GM20431 (cell line): Measurements from ENCODE around the gene PADI3.

Experiments
- in situ Hi-C: fragments of 300-500 bp; cut with MseI, MboI; formaldehyde crosslinking; loops from one replicate; pipeline ENCODE4 v1.15.0; 2020; ENCODE audit warnings: low sequenced_read_pairs; ENCODE audit not compliant: unreplicated experiment

PADI3 gene

GRCh38 chr1:17248781-17249180 lies at the start of gene PADI3:
TSS of gene PADI3 (plus strand) at chr1:17249098. CDS start at chr1:17249138, 40 bp downstream.
- in situ Hi-C loops = loop anchor here (25.0 kb wide), 1 partner anchor 186 kb away; the partner anchor contains the start of gene SDHB

DNA sequence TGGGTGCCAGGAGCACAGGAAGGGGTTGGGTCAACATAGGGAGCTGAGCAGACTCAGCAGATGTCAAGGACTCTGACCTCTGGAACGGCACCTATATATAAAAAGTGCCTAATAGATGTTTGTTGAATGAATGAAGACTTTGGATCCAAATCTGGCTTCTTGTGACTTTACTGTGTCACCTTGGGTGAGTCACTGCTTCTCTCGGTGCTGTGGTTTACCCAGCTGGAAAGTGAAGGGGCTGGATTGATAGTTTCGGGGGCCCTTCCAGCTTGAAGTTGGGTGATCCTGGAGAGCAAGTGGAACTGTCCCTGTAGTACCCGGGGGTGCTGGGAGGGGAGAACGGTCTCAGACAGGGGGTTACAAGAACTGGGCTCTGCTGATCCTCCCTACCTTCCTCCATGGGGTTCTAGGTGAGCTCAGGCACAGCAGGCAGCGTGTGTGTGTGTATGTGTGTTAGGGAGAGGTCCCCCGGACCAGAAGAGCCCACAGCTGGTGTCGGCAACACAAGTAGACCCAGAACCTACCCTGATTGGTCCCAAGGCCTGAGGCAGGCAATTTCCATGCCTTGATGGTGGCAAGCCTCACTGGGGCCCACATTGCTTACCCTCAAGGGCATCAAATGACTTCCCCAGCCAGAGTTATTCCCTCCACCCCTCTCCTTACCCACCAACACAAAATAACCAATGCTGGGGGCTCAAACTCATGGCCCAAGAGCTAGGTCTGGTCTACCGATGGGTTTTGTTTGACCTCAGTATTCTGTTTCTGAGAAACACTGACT lies 49.4 kb upstream of the PADI3 start:
- in situ Hi-C loops = no loop called here

GRCh38 chr1:17200246-17200645 lies 48.7 kb upstream of the PADI3 start:
- in situ Hi-C loops = no loop called here

DNA sequence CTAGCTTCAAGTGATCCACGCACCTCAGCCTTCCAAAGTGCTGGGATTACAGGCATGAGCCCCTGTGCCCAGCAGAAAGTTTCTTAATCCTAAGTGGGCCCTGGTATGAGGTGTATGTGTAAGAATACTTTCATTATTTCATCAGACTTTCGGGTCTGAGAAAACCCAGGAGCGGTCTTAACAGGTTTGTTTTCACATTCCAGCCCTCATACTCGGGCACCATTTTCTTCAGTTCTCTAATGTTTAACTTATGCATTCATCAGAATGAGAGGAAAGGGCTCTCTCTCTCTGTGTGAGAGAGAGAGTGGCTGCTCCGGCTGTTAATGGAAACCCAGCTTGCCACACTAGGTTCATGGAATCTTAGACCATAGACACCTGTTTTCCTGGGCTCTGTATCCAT lies 48.1 kb upstream of the PADI3 start:
- in situ Hi-C loops = no loop called here

DNA sequence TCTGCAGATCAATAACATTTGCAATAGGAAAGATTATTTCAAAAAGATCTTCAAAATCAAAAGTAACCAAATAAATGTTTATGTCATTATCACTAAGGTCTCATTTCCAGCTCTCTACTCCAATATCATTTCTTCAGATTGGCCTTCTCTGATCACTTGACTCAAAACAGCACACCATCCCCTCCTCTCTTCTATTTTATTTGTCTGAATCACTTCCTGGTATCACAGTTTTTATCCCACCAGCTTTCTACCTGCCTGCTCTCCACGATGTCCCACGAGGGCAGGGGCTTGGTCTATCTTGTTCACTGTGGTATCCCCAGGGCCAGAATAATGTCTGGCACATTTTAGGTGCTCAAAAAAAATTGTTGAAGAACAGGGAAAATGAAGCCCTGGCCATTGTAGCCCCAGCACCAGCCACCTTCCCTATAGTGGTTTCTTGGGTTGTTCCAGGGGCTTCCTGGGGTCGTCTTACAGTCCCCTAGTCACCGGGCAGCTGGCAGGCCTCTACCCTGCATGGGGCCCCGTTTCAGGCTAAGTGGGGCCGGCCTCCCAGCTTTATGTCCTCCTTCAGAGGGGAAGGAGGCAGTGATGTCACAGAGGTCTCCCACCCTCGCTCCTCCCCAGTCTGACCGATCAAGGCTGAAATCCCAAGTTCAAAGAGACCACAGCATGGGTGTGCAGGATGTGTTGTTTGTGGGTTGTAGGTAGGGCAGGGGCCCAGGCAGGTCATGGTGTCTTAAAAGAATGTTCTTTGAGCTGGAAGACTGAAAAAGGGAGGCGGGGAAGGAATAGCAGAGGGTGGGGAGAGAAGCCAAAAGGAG lies 47.5 kb upstream of the PADI3 start:
- in situ Hi-C loops = no loop called here

DNA sequence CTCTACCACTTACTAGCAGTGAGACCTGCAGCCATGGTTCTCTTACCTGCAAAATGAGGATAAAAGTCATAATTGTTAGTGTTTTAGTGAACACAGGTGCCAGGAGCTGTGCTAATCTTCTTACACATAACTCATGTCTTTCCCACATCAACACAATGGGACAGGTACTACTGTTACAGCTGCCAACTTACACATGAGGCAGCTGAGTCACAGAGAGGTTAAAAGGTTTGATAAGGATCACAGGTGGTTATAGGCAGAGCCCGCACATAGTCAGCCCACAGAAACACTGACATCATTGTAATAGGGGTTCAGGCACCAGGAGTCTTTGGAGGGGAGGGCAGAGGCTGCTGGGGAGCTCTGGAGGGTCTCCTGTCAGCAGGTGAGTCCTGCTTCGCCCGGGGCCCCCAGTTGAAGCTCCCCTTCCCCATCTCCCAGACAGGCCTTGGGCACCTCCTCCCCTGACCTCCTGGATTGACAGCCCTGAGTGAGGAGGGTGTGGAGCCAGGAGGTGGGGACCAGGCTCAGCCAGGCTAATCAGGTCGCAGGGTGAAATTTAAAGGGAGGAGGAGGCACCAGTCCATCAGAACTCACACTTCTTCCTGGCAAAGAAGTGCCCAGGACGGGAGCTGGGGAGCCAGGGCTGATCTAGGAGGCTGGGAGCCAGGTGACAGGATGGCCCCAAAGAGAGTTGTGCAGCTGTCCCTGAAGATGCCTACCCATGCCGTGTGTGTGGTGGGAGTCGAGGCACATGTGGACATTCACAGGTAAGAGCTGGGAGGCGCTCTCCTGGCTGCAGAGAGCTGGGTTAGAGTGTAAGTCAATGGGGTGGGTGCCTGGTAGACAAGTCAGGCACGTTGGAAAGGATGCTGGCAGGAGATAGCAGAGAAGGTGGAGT lies 44.1 kb upstream of the PADI3 start, which contains the start of gene PADI1:
Gene PADI1, plus strand, starts transcription at position 583 of the 895 bp plus-strand sequence. Its CDS starts 90 bp downstream, at position 673.
- in situ Hi-C loops = no loop called here

DNA sequence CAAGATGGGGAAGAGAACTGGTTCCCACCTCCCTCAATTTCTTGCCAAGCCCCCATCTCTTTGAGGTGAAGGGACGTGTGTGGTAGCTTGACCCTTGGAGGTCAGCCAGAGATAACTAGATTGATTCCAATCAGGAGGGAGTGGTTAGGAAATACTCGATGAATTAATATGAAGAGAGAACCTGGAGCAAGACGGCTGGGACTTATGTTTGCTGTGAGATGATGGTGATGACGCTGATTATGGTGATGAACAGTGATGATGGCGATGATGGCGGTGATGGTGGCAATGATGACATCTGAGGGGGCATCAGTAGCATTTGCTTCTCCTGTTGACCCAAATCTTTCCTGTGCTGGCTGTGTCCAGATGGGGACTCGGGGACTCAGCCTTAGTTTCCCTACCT lies 43.2 kb upstream of the PADI3 start:
- in situ Hi-C loops = no loop called here

DNA sequence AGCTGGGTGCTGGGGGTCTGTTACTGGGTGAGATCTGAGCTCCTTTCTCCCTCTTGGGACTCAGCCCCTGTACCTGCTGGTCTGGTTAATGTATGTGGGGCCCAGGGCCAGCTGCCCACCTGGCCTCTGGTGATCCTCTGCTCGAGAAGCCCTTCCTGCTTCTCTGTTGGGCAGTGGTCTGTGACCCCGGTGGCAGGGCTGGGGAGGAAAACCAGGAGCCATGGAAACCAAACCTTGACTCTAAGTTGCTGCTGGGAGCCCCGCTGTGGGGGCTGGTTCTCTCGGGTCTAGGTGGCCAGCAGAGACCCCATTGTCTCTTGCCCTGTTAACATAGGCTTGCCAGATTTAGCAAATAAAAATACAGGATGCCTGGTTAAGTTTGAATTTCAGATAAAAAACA lies 42.7 kb upstream of the PADI3 start:
- in situ Hi-C loops = no loop called here

- in situ Hi-C loops = no loop called here
Measured at GRCh38 chr1:17207046-17207445, 41.9 kb upstream of the PADI3 start.

DNA sequence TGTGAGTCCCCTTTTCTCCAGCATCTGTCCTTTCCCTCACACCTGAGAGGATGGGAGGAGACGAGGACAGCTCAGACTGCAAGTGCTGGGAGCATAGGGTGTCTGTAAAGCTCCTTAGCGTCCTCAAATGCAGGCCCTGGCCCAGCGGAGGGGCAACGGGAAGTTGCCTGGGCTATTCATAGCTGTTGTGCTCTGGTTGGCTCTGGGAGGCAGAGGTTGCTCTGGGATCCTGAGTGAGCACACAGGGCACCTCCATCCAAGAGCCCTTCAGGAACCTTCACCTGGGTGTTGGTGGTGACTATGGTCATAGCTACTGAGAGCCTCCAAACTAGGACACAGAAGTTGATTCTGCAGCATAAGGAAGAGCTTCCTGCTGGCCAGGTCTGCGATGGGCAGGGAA lies 41.4 kb upstream of the PADI3 start:
- in situ Hi-C loops = no loop called here

DNA sequence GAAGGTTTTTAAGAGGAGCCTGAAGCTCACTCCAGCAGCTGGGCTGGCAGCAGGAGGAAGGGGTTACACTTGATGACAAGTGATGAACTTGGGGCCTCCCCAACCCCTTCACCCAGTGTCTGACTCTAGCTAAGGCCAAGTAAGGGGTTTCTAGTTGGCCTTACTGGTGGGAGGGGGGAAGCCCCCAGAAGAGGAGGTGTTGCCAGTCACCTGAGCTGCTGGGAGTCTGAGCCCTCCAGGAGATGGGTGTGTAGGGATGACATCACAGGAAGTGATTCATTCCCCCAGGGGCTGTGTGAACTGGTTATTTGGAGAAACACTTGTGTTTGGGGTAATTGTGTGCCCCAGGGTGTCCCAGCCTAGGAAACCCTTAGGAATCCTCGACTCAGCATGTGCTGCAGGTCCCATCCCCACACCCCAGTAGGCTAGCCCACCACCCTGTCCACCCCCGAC lies 40.9 kb upstream of the PADI3 start:
- in situ Hi-C loops = no loop called here

- in situ Hi-C loops = no loop called here
Measured at GRCh38 chr1:17208546-17208945, 40.4 kb upstream of the PADI3 start.

GRCh38 chr1:17209430-17209829 lies 39.5 kb upstream of the PADI3 start:
- in situ Hi-C loops = no loop called here

DNA sequence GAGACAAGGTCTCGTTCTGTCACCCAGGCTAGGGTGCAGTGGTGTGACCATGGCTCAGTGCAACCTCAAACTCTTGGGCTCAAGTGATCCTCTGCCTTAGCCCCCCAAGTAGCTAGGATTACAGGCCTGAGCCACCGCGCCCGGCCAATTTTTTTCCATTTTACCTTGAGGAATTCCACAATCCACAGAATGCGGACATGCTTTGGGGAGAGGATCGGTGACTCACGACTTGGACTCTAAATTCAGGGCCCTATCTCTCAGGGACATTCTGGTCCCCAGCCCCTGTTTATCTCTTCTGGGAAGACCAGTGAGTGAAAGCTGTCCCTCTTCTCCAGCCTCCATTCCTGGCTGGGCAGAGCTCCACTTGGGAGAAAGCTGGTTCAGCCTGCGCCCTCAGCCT lies 38.7 kb upstream of the PADI3 start:
- in situ Hi-C loops = no loop called here

- in situ Hi-C loops = no loop called here
Measured at GRCh38 chr1:17211377-17211776, 37.5 kb upstream of the PADI3 start.

DNA sequence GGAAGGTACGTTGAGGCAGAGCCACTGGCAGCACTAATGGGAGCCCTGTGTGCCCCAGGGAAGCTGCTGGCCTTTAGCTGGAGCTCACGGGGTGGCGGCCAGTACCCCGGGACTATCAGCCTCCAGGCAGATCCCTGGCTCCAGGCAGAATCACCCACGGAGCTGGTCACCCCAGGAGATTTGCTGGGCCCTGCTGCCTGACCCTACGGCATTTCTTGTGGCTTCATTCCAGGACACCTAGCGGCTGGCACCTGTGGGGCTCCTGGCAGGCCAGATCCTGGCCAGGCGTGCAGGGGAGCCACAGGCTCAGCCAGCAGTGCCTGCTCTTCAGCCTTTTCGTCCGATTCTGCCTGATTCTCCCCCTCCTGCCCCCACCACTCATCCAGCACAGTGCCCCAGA lies 36.9 kb upstream of the PADI3 start:
- in situ Hi-C loops = no loop called here

DNA sequence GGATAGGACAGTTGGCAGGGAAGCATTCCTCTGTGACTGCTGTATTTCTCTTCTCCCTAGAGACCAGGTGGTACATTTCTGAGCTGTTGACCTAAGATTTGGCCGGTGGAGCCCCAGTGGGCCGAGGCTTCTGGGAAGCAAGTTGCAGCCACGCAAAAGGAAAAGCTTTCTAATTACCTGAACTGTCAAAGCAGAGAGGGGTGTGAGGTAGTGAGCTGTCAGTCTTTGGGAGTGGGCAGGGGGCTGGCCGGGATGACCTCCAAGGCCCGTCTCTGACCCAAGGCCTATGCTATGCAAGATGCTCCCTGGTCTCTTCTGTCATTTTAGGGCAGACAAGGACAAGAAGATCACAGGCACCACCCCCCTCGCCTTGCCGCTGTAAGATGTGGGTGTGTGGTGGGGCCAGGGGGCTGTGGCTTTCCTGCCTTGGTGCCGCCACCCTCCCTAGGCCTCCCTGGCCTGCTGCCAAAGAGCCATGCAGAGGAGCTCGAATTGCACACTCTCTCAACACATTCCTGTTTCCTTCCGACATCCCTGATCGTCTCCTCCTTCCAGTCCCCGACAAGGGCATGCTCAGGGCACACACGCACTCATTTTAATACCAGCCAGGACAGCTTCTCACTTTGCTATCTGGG lies 36.3 kb upstream of the PADI3 start:
- in situ Hi-C loops = no loop called here

DNA sequence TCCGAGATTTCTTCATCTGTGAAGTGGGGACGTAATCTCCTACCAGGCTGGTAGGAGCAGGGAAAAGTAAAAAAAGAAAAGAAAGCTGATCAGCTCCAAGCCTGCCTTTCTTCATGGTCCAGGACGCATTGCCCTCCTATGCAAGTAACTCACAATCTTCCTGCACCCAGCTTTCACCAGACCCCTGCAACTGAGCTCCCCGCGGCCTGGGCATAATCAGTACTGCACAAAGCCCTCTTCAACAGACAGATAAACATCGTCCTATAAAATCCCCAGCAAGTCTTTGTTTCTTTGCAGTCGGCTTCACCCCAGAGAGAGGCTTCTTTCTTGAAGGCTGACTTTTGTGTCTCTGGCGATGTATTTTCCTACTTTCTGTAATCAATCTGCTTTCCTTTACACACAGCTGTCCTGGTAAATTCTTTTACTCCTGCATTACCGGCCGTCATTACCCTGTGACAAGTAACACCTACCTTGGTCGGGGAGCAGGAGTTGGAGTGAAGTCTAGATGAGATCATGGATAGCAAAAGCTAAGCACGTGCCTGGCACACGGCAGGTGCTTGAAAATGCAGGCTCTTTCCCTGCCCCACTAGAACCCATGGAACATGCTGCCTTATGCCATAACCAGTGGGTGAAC lies 35.6 kb upstream of the PADI3 start:
- in situ Hi-C loops = no loop called here

DNA sequence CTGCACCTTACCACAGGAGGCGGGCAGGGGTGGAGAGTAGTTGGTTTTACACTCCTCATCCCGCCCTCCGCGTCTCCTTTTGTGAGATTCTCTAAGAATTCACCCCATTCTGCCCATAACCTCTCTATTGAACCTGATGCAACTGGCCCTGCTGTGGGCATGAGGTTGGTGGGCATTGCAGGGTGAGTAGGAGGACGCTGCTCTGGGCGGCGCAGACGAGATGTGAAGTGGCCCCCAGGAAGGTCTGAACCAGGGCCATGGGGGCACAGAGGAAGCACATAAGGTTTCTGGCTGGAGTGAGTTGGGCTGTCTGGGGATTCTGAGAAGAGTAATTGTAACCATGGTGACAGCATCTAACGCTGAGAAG lies 35.1 kb upstream of the PADI3 start:
- in situ Hi-C loops = no loop called here
